Measurements from ENCODE around the gene THADA. TPM values are rescaled to one million over a fixed set of nuclear protein-coding genes. Genes with fewer than 3 reads are reported as not detected.

THADA gene
- total RNA-seq, 1 experiment from 2014 or later = 20.1 TPM

DNA sequence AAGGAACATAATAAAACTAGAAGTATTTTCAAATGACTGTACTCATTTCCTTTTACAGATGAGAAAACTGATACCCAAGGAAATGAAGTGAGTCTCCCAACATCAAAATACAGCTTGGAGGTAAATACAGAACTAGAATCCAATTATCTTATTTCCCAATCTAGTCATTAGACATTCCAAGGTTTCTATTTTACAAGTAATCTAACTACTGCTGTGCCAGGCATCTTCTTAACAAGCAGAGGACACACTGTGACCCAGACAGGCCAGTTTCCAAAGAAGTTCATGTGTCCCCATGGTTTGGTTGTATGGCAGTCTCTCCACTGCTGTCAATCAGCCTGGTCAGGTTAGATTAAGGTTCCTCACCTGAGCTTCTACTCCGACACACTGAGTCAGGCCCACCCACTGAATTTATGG is 143.5 kb downstream of the THADA start:
- no peaks in the 10 kb centered on the region for H3K79me1 ChIP-seq (ENCODE audit: insufficient read depth, low read depth, low read length, poor library complexity, severe bottlenecking)

More for the DNA sequence above, 143.5 kb downstream of the THADA start:
- Histone ChIP-seq H4K5ac (ENCODE audit: insufficient read length, low read depth, low read length) (no peak overlapping the region), H4K8ac (replicated peaks; ENCODE audit: insufficient read length, low read depth, low read length) (no peak overlapping the region), H4K91ac (ENCODE audit: insufficient read length, low read depth, low read length) (no peak overlapping the region), H3K79me2 (ENCODE audit: insufficient read depth, low read length) (no peaks in the 10 kb centered on the region), H3K18ac (ENCODE audit: insufficient read length, low read depth, low read length) (no peak overlapping the region), H3K56ac (ENCODE audit: insufficient read length, low read depth, low read length) (no peak overlapping the region), H3K4ac (ENCODE audit: low read depth, low read length) (no peak overlapping the region), H3K27me3 (ENCODE audit: insufficient read depth, low read length) (no peaks in the 10 kb centered on the region), H2AK5ac (ENCODE audit: insufficient read length, low read length) (no peak overlapping the region), H2BK120ac (ENCODE audit: low read depth, low read length, poor library complexity, severe bottlenecking) (no peak overlapping the region), H3K14ac (ENCODE audit: insufficient read depth, low read length) (no peak overlapping the region), H3K23me2 (ENCODE audit: insufficient read length, low read depth, low read length, poor library complexity, severe bottlenecking) (no peaks in the 10 kb centered on the region), H3K27ac (ENCODE audit: insufficient read length, low read depth, low read length) (no peak overlapping the region), H3T11ph (ENCODE audit: low read length) (no peak overlapping the region), H4K20me1 (ENCODE audit: control insufficient read depth, insufficient read depth, insufficient read length) (no peaks in the 10 kb centered on the region), H3K23ac (ENCODE audit: insufficient read length, low read depth, low read length) (no peak overlapping the region), H3K4me2 (ENCODE audit: insufficient read depth, insufficient read length, low read length) (no peak overlapping the region), H3K9ac (ENCODE audit: extremely low read depth, insufficient read length, low read length) (no peak overlapping the region), H2BK5ac (ENCODE audit: insufficient read length, low read length) (no peak overlapping the region), H2BK15ac (ENCODE audit: low read depth, low read length) (no peak overlapping the region), H2BK12ac (ENCODE audit: insufficient read length, low read depth, low read length) (no peak overlapping the region), H3K4me1 (ENCODE audit: insufficient read depth, low read length) (peaks cover 4% of the 10 kb centered on the region; the same call in 1 of the 2 replicates), H2AFZ (ENCODE audit: low read length) (no peak overlapping the region), H3K9me3 (ENCODE audit: control insufficient read depth, low read depth, low read length) (no peaks in the 10 kb centered on the region), H2BK20ac (ENCODE audit: low read depth, low read length, poor library complexity, severe bottlenecking) (no peak overlapping the region)
- no peaks in the 10 kb centered on the region for H3K36me3 Mint-ChIP-seq (ENCODE audit: insufficient read depth in 1 of 3, low read depth in 3 of 3)
- H3K27ac Mint-ChIP-seq = peak overlapping the region in 1 of 3 experiments; percentile 69; a peak in 2 of 7 replicates
- TF ChIP-seq, protein P1, sequence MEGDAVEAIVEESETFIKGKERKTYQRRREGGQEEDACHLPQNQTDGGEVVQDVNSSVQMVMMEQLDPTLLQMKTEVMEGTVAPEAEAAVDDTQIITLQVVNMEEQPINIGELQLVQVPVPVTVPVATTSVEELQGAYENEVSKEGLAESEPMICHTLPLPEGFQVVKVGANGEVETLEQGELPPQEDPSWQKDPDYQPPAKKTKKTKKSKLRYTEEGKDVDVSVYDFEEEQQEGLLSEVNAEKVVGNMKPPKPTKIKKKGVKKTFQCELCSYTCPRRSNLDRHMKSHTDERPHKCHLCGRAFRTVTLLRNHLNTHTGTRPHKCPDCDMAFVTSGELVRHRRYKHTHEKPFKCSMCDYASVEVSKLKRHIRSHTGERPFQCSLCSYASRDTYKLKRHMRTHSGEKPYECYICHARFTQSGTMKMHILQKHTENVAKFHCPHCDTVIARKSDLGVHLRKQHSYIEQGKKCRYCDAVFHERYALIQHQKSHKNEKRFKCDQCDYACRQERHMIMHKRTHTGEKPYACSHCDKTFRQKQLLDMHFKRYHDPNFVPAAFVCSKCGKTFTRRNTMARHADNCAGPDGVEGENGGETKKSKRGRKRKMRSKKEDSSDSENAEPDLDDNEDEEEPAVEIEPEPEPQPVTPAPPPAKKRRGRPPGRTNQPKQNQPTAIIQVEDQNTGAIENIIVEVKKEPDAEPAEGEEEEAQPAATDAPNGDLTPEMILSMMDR (conservative IDR thresholded peaks at IDR 0.05) = no peak
- no CpG with 5 or more reads among the region's 1 CpG for WGBS (ENCODE audit: extremely low coverage, insufficient read length, low lambda C conversion rate)
- DNase-seq = no peak
- no peaks in the 10 kb centered on the region for H3K27me3 Mint-ChIP-seq (ENCODE audit: low read depth)
- no peak overlapping the region for H3K4me3 Mint-ChIP-seq
- no peaks in the 10 kb centered on the region for H3K9me3 Mint-ChIP-seq
- H3K4me1 Mint-ChIP-seq = peaks cover 15 to 21% of the 10 kb centered on the region in 2 experiments

Measured in H9 (cell line).